SIG-M5 treated with dmso at 0.1 percent for 504 hours (cell line): ENCODE measurements around the gene LRWD1.
A peak's percentile ranks its signal among the peaks of the same experiment; 100 is the strongest.
"Not testable (repeated sequence)": the region's sequence is repeated elsewhere in the genome, so short reads cannot be mapped to it uniquely, and the experiment has no call there.

ENCODE experiments used
- DNase-seq: peaks from one replicate; lab custom pipeline; 2025; ENCODE audit not compliant: unreplicated experiment; lab: John Stamatoyannopoulos, UW

The LRWD1 gene

GRCh38 chr7:102439963-102440795, 24.6 kb upstream of the LRWD1 start:
- DNase-seq = peak; percentile 13

GRCh38 chr7:102444961-102445673, 19.7 kb upstream of the LRWD1 start:
- no peak for DNase-seq

- no peak for DNase-seq
Observed at GRCh38 chr7:102445674-102446071, 19.1 kb upstream of the LRWD1 start.

- no peak for DNase-seq
Observed at GRCh38 chr7:102446387-102447156, 18.2 kb upstream of the LRWD1 start.

- no peak for DNase-seq
Observed at GRCh38 chr7:102447311-102447710, 17.5 kb upstream of the LRWD1 start.

- no peak for DNase-seq
Observed at GRCh38 chr7:102449136-102449535, 15.6 kb upstream of the LRWD1 start.

- DNase-seq = no peak
Observed at GRCh38 chr7:102450242-102450641, 14.5 kb upstream of the LRWD1 start.

GRCh38 chr7:102451371-102452054, 13.3 kb upstream of the LRWD1 start:
- no peak for DNase-seq

GRCh38 chr7:102452451-102452850, 12.3 kb upstream of the LRWD1 start:
- DNase-seq = no peak

GRCh38 chr7:102453319-102453718, 11.5 kb upstream of the LRWD1 start:
- DNase-seq = no peak

GRCh38 chr7:102454468-102454867, 10.3 kb upstream of the LRWD1 start:
- DNase-seq = no peak

GRCh38 chr7:102454932-102455331, 9.9 kb upstream of the LRWD1 start:
- not testable (repeated sequence) for DNase-seq

- DNase-seq = no peak
Observed at GRCh38 chr7:102455596-102455995, 9.2 kb upstream of the LRWD1 start.

GRCh38 chr7:102456327-102456726, 8.5 kb upstream of the LRWD1 start:
- DNase-seq = no peak

GRCh38 chr7:102457352-102457924, 7.3 kb upstream of the LRWD1 start:
- DNase-seq = no peak

- no peak for DNase-seq
Observed at GRCh38 chr7:102459221-102459844, 5.5 kb upstream of the LRWD1 start.

- DNase-seq = no peak
Observed at GRCh38 chr7:102460467-102460866, 4.3 kb upstream of the LRWD1 start.

- DNase-seq = no peak
Observed at GRCh38 chr7:102463841-102464576, 775 bp upstream of the LRWD1 start.

GRCh38 chr7:102466097-102466496, 1.3 kb downstream of the LRWD1 start:
- no peak for DNase-seq
